Measurements from ENCODE around the gene CACNA1B.

The CACNA1B gene

DNA sequence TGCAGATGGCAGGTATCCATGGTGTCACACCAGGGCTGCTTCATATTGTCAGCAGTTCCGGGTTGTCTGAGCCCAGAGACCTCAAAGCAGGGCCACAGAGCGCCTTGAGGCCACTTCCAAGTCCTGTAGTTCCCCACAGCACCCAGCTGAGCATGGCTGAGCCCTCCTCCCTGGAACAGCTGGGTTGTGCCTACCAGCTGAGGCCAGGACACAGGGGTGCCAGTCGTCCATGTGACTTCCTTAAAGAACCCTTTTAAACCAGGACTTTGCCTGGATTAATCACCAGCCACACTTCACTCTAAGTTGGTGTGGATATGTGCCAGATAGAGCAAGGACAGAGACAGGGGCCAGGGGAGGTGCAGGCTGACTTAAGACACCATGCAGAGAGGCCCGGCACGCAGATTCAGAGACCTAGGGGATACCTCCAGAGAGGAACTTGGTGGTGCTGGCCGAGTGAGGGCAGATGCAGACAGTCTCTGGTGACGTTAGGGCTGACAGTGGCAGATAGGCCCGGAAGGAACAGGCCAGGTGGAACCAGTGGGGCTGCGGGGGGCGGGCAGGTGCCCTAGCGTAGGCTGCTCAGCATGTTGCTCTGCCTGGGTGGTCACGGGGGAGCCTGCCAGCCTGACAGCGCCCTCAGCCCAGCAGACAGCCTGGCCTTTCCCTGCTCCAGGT lies 142.7 kb downstream of the CACNA1B start:
- no peak for DNase-seq

DNA sequence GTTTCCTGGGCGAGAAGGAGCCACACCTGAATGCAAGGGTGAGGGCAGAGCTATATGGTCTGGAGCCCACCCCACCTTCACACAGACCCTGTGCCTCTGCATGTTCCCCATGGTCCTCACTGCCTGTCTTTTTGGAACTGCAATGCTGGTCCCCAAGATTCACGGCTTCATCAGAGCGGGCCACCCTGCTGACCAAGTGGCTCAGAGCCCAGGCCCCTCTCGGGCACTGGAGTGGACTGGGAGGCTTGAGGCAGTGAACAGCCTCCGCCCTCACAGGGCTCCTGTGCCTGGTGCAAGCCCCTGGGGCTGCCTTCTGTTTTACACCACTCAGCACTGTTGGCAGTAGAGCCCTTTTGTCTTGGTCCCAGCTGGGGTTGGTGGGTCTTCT lies 143.2 kb downstream of the CACNA1B start:
- DNase-seq: no peak

DNA sequence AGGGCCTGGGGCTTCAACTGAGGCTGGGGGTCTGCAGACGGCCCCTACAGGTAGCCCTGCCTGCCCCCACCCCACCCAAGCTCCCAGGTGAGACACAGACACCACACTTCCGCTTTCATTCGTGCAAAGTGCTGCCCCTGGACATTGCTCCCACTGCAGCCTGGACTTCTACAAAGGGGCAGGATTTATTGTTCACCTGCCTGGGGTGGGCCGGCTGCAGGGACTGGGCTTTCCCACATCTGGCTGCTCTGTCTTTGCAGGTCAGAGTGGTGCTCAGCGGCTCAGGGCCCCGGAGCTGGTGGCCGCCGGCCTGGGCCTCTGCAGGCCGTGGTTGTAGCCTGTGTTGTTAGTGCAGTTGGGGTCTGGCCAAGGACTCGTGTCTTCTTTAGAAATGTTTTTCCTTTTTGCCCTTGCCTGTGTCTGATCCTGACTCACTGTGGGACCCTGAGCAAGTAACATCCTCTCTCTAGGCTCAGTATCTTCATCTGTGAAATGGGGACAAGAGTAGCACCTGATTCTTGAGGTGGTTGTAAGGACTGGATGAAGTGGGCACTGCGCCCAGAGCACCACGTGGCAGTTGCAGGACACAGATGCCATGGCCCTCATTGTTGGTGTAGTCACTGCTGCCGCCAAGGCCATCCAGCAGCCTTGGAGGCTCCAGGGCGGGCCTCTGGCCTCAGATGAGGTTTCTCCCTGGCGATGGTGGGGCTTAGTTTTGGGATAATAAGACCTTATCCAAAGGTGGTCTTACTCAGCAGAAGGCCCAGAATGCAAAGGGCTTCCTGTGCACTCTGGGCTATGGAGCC lies 143.9 kb downstream of the CACNA1B start:
- DNase-seq: no peak

DNA sequence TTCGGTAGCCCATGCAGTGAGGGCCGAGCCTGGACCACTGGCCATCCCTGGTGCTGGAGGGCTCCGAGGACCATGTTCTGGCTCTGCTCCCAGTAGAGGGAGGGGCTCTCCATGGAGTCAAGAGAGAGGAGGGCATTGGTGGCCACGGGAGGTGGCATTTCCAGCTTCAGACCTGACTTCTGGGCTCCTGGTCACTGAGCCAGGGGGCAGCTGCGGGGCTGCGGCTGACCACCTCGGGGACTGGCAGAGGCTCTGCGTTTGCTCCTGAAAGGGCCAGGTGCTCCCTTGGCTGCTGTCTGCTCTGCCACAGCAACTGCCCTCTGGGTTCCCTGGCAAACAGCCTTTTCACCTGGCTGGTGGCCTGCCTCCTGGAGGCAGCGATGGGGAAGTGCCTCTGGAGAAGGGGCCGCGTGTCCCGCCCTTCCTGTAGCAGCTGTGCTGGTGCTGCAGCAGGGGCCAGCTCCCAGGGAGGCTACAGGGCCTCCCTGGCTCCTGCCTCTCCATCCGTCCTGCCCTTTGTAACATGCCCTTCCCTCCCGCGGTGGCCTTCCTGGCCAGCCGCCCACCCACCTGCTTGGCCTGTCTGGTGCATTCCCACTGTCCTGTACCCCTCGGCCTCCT lies 144.6 kb downstream of the CACNA1B start:
- peak; percentile 80 for DNase-seq

DNA sequence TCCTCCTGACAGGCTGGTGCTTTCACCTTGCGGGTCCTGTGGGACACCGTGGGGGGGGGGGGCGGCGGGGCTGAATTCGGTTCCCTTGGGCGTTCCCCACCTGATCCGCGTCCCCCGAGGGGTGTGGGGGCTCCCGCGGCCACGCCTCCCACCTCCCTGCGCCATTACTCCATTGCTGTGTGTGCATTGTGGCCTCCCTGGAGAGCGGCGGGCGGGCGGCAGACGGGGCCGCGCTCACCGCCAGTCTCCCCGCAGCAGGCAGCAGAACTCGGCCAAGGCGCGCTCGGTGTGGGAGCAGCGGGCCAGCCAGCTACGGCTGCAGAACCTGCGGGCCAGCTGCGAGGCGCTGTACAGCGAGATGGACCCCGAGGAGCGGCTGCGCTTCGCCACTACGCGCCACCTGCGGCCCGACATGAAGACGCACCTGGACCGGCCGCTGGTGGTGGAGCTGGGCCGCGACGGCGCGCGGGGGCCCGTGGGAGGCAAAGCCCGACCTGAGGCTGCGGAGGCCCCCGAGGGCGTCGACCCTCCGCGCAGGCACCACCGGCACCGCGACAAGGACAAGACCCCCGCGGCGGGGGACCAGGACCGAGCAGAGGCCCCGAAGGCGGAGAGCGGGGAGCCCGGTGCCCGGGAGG lies 145.3 kb downstream of the CACNA1B start:
- no peak for DNase-seq

DNA sequence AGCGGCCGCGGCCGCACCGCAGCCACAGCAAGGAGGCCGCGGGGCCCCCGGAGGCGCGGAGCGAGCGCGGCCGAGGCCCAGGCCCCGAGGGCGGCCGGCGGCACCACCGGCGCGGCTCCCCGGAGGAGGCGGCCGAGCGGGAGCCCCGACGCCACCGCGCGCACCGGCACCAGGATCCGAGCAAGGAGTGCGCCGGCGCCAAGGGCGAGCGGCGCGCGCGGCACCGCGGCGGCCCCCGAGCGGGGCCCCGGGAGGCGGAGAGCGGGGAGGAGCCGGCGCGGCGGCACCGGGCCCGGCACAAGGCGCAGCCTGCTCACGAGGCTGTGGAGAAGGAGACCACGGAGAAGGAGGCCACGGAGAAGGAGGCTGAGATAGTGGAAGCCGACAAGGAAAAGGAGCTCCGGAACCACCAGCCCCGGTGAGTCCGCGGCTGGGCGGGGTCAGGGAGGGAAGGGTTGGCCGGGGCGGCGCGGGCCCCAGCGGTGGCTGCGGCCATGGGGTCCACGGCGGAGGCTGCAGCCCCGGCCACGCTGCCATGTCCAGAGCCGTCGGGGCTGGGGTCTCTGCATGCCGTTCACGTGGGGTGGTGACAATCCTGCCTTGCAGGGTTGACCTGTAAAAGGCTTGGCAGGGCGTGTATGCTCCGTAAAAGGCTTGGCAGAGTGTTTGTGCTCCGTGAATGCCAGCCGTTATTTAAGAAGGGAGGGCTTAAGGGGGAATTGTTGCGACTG lies 146.0 kb downstream of the CACNA1B start:
- DNase-seq: no peak

DNA sequence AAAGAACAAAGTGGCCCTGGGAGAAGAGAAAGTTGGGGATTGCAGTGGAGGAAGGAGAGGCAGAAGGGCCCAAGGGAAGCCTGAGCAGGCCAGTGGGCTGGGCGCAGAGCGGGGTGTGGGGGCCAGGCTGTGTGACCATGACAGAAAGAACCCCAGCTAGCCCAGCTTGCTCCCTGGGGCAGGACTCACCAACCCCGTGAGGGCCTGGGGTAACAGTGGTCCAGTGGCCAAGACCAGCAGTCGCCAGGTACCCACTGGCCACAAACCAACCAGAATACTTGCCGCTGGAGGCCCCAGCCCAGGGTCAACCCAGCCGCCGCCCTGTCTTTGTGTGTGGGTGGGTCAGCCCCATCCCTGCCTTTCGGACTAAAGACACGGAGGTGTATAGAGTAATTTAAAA lies 146.5 kb downstream of the CACNA1B start:
- DNase-seq: no peak

DNA sequence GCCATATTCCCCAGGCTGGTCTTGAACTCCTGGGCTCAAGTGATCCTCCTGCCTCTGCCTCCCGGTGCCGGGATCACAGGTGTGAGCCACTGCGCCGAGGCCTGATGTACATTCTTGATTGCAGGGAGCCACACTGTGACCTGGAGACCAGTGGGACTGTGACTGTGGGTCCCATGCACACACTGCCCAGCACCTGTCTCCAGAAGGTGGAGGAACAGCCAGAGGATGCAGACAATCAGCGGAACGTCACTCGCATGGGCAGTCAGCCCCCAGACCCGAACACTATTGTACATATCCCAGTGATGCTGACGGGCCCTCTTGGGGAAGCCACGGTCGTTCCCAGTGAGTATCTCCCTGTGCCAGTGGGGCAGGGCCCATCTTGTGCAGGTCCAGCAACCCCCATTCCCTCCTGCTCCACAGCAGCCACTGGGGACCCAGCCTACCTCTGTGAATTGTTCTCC lies 147.3 kb downstream of the CACNA1B start:
- no peak for DNase-seq

DNA sequence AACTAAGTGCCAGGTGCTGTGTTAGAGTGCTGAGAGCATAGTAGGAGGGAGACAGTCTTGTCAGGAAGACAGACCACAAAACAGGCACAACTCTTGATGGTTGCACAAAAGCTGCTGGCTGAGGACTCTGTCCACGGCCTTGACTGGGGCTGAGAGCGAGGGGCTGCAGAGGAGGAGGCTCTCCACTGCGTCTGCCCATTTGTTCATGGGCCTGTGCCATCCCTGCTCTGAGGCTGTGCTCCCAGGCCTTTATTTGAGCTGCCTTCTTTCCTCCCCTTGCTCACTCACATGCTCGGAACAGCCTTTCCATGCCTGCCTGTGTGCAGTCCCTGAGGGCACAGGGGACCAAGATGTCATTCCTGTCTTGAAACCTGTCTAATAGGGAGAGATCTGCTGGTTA lies 147.8 kb downstream of the CACNA1B start:
- DNase-seq: no peak

DNA sequence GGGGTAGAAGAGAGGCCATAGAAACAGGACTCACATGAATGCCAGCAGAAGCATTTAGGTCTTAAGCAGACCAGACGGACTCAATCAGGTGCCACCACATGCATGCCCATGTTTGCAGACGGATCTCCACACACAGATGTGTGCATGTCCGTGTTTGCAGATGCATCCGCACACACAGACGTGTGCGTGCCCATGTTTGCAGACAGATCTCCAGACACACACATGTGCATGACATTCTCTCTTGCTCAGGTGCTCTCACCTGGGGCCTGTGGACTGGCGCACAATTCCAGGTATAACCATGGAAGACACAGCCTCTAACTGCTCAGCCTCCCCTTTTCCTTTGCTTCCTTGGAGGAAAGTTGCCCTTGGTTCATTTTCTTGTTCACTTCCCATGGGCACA lies 148.3 kb downstream of the CACNA1B start:
- DNase-seq: no peak

DNA sequence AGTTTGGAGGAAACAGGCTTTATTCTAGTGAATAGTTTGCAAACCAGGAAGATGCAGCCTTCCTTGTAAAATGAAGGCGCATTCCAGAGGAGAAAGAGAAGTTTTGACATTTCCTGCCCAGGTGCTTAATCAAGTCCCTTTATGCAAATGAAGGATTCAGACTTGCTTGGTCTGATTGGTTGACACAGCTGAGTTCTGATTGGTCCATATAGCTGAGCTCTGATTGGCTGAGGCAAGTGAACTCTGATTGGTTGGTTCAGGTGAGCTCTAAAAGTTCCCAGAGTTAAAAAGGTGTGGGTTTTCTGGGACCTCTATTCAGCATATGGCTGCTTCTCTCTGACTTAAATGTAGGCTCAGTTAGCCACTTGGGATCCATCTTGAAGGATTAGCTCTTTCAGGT lies 151.0 kb downstream of the CACNA1B start:
- DNase-seq: no peak

DNA sequence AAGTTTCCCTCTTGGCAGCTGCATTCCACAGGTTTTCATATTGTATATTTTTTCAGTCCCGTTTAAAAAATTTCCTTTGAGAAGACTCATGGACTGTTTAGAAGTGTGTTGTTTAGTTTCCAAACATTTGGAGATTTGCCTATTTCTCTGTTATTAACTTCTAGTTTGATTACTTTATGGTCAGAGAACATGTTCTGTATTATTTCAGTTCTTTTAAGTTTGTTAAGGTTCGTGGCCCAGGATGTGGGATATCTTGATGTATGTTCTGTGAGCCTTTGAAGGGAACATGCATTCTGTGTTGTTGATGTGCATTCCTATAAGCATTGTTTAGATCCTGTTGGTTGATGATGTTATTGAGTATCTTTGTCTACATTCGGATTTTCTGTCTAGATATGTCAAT lies 153.6 kb downstream of the CACNA1B start:
- DNase-seq: no peak

DNA sequence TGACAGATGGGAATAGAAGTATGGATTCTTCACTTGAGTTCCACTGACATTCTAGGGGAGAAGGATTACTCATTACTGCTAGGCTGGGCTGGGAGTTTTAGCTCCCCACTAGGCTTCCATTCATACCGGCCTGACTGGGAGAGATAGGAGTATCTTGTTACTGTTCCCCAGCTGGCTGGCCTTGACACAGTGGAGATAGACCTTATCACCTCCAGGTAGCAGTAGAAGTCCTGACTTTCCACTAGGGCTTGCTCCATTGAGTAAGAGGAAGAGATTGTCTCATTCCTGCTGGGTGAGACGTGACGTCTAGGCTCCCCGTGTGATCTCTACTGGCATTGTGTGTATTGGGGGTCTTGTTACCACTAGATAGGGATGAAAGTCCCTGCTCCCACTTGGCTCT lies 156.4 kb downstream of the CACNA1B start:
- no peak for DNase-seq

DNA sequence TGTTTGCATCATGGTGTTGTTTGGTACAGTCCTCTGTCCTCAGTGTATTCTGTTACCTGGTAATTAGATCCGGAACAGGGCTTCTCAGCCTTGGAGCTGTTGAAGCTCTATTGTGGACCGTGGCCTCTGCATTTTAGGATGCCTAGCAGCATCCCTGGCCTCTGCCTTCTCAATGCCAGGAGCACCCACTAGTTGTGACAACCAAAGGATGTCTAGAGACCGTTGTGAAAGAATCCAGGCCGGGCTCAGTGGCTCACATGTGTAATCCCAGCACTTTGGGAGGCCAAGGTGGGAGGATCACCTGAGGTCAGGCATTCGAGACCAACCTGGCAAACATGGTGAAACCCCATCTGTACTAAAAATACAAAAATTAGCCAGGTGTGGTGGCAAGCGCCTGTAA lies 159.6 kb downstream of the CACNA1B start:
- no peak for DNase-seq

DNA sequence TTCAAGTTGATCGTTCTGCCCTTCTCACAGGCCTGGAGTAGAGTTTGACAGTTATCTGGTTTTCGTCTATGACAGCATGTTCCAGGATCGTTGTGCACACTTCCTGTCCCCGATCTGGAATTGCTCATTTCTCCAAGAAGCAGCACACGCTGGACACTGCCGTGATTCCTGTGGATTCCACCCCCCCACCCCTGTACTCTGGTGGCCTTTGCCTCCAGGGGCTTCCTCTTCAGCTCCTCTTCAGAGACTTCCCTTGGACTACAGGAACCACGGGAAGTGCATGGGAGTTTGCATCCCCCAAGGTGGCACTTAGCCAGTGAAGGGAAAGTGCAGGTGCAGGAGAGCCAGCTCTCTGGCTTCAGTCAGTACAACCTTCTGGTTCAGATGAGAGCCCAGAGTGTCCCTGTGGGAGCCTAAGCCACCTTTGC lies 160.7 kb downstream of the CACNA1B start:
- DNase-seq: no peak

DNA sequence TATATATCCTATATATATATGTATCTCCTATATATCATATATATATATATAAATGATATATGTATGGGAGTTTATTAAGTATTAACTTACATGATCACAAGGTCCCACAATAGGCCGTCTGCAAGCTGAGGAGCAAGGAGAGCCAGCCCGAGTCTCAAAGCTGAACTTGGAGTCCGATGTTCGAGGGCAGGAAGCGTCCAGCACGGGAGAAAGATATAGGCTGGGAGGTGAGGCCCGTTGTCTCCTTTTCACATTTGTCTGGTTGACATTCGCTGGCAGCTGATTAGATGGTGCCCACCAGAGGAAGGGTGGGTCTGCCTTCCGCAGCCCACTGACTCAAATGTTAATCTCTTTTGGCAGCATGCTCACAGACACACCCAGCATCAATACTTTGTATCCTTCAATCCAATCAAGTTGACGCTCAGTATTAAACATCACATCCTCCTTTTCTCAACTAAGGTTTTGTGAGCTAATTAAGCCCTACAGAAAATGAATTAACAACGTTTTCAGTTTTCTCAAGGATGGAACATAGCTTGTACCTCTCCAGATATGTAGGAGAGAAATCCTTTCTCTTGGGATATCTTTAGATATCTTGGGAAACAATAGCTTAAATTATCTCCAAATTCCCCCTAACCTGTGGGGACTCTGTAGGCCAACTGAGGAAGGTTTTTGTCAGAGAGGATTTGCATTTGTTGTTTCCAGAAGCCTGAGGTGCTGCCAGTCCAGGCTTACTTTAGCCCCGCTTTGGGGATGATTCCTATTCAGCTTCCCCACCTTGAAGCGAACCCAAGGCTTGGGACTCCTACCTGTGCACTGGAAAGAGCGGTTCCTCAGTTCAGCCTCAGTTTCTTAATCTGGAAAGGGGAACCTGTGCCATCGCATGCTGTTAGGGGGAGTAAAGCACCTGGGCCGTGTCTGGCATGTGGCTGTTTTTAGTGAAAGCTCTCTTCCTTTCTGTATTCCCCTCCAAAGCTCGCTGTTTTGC lies 163.2 kb downstream of the CACNA1B start:
- DNase-seq: no peak

DNA sequence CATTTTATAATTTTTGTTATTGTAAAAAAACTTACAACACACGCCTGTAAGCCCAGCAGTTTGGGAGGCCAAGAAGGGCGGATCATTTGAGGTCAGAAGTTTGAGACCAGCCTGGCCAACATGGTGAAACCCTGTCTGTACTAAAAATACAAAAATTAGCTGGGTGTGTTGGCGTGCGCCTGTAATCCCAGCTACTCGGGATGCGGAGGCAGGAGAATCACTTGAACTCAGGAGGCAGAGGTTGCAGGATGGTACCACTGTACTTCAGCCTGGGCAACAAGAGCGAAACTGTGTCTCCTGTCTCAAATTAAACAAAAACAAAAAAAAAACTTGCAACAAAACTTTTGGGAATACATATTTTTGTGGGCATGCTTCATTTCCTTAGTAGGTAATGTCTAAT lies 164.6 kb downstream of the CACNA1B start:
- no peak for DNase-seq

DNA sequence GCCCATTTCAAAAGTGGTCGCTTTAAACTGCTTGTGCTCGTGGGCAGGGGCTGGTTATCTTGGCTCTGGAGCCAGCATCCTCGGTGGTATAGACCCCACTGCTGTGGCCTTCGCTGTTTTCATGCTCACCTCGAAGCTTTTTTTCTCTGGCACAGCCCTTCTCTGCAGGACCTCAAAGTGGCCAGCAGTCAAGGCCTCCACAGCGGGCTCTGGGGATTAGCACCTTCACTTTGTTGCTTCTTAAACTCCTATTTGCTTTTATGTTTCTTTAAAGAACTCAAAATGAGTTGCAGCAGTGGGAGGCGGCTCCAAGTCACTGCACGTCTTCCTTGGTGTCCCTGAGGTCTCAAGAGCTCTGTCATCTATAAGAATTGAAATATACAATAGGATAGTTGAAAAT lies 165.1 kb downstream of the CACNA1B start:
- no peak for DNase-seq

DNA sequence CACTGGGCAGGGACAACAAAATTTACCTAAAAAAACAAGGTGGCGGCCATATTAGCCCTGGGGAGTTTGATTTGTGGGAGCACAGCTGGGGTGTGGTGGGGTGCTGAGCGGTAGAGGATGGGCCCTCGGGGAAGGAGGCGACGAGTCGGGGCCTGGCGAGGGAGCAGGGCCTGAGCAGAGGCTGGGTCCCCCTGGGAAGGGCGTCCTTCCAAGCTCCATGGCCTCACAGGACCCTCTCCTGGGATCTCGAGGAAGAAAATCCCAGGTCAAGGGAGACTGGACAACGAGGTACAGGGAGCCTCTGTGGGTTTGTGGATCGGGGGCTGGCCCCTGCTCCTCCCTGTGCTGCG lies 165.5 kb downstream of the CACNA1B start:
- no peak for DNase-seq

DNA sequence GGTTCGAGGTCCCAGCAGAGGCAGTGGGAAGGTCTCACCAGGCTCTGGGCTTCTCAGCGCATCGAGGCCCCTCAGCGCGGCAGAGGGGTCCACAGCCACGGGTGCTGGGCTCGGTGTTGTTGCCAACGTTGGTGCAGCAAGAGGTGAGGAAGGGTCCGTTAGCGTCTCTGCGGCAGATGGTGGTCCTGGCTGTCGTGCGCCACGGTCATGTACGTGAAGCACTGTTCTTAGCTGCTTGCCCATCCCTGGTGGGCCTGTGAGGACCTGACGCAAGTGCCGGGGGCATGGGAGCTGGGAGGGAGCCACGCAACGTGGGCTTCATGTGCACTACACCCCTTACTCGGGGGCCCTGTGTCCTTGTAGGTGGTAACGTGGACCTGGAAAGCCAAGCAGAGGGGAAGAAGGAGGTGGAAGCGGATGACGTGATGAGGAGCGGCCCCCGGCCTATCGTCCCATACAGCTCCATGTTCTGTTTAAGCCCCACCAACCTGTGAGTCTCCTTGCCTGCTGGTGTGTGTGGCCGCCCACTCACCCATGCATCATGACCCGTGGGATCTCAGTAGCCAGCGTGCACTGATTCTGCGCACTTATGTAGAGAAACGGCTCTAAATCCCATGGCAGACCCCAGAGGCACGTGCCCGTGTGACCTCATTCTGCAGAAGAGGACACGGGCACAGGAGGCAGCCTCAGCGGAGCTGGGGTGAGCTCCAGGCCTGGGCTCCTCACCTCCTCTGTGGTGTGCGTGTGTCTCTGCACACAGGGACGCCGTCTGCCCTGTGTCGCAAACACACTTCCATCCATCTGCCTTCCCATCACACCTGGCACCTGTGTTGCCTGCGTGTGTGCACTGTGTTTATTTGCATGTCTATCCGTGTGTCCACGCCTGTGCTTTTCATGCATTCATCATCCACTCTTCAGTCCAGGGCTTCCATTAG lies 166.1 kb downstream of the CACNA1B start:
- DNase-seq: no peak

Data from NCI-H2107 (cell line).